HG03520 (cell line): ENCODE data around the gene ANKRD34A.

Experiments
- ATAC-seq: cut with Tn5 transposase; IDR thresholded peaks from one replicate; pipeline ENCODE4 v1.9.1; 2021; ENCODE audit warnings: mild to moderate bottlenecking, moderate library complexity; ENCODE audit not compliant: unreplicated experiment

ANKRD34A gene

DNA sequence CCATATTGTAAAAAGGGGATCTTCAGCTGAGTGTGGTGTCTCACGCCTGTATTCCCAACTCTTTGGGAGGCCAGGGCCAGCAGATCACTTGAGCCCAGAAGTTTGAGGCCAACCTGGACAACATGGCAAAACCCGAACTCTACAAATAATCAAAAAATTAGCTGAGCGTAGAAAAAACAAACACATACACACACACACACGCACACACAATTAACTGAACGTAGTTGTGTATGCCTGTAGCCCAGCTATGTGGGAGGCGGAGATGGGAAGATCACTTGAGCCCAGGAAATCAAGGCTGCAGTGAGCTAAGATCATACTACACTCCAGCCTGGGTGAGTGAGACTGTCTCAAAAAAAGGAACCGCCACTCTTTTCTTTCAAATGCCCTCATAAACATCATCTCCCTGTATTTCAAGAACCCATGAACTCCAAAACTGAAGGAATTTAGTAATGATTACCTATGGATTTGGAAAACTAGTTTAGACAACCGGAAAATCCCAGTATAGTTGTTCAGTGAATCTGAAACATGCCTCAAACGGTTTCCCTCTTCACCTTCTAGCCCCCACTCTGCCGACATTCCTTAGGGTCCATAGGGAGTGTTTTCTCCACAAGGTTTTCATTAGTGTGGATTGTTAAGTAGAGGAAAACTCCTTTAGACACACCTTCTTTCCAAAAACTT, 27.5 kb upstream of the ANKRD34A start:
- no peak for ATAC-seq

DNA sequence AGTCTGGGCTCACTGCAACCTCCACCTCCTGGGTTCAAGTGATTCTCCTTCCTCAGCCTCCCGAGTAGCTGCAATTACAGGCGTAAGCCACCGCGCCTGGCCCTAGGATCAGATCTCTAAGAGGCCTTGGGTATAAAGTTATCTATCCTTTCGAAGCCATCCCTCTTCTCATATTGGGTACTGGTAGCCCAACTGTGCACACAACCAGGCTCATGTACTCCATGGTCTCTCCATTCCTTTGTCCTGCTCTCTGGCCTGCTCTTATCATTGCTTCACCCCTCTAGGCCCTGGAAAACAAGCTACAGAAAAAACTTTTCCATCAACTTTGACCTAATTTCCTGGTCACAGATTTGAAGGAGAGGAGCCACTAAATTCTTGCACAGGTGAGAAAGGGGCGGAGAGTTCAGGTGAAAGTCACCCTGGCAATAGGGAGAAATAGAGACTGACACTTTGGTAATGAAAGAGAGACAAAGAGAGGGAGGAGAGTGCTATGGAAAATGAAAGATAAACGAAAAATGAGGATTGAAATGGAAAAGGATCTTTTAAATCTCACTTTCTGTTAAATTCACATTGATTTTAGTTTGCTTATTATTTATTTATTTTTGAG, 26.0 kb upstream of the ANKRD34A start:
- no peak for ATAC-seq

DNA sequence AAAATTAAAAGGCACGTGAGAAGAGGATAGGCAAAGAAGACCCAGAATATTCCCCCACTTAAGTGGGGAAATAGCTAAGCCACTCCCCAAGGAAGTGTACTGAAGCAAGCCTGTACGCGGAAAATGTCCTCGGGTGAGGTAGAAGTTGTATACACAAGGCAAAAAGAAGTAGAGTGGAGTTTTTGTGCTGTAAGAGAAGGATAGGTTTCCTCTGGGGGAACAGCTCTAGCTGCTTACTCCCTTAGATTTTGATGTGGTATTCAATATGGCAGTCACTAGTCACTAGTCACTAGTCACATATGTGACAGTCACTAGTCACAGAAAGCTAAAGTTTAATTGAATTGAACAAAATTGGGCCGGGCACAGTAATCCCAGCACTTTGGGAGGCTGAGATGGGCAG, 24.4 kb upstream of the ANKRD34A start:
- ATAC-seq = no peak

DNA sequence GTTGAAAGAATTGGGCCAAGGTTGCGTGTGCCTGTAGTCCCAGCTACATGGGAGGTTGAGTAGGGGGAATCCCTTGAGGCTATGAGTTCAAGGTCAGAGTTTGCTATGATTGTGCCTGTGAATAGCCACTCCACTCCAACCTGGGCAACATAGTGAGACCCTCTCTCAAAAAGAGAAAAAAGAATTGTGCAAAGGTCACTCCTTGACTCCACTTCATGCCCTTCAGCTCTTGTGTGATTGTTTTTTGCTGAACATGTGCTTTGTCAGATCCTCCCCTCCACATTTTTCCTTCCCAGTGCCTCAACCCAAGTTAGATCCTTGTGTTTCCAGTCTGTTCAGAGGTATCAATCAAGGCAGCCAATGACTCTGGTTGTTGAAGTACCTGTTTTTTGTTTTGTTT, 23.6 kb upstream of the ANKRD34A start:
- no peak for ATAC-seq

DNA sequence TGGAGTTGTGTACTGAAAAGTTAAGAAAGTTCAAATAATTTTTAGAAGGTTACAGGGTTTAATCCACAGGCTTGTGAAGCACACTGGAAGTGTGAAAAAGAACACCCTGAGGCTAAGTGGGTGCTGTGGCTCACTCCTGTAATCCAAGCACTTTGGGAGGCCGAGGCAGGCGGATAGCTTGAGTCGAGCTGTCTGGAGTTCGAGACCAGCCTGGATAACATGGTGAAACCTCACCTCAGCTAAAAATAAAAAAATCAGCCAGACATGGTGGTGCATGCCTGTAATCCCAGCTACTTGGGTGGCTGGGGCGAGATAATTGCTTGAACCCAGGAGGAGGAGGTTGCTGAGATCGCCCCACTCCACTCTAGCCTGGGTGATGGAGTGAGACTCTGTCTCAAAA, 22.2 kb upstream of the ANKRD34A start:
- no peak for ATAC-seq

DNA sequence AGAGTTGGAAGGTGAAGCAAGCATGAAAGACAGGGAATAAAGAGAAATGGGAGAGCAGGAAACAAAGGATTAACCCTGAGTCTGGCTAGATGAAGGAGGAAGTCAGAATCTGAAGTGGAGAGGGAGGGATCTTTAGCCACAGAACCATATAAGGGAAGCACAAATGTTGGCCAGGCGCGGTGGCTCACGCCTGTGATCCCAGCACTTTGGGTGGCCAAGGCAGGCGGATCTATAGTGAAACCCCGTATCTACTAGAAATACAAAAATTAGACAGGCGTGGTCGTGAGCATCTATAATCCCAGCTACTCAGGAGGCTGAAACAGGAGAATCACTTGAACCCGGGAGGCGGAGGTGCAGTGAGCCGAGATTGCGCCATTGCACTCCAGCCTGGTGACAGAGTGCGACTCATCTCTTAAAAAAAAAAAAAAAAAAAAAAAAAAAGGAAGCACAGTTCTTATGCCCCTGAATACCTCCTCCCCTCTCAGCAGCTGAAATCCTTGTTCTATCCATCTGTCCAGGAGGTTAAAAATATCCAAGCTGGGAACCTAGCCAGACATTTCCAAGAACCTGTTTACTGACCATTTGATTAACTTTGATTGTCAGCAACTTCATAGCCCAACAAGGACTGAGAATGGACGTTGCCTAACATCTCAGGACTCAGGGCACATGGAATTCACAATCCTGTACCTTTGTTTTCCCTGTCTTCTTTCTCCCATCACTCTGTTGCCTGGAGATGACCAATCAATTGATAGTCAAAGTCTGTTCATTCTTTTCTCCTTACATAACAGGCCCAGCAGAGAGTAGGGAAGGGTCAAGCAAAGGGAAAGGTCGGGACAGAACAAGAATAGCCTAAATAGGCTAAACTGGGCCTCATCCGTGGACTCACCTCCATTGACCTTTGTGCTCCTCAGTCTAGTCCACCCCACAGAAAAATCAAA, 21.4 kb upstream of the ANKRD34A start:
- ATAC-seq = no peak

DNA sequence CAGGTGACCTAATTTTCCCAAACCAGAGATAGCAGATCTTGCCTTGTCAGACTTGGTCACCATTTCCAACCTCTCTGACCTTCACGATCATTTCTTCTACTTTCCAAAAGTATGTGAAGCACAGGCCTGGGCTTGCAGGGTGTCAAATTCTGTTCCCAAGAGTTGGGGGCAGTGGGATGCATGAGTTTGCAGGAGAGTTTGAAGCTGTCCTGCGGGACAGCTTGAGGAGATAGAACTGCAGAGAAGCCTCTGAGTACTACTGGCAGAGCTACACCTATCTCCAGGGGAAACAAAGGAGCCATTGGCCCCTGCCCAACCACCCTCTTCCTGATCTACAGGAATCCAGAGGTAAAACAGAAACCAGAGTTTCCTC, 20.7 kb upstream of the ANKRD34A start:
- ATAC-seq = no peak

DNA sequence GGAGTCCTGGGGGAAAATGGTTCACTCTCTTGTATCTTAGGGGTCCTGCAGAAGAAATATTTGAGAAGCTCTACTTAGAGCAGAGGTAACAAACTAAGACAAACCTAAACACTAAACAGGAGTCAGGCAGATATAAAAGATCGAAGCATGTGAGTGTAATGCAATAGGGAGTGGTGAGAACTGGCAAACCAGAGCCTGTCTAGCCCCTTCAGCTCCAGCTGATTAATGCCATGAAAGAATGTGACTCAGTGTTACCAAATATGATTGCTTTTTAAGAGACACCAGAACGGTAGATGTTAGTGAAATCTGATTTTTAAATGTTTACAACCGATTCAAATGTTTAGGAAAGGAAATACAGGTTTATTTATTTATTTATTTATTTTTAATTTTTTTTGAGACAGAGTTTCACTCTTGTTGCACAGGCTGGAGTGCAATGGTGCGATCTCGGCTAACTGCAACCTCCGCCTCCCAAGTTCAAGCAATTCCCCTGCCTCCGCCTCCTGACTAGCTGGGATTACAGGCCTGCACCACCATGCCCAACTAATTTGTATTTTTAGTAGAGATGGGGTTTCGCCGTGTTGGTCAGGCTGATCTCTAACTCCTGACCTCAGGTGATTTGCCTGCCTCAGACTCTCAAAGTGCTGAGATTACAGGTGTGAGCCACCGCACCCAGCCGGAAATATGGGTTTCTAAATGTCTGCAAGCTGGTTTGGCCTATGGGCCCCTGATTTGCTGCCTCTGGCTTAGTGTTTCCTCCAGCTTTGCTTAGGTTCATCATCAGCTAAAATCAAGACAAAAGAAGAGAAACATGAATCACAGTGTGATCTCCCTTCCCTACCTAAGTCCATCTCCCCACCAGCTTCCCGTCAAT, 19.8 kb upstream of the ANKRD34A start:
- ATAC-seq = no peak

DNA sequence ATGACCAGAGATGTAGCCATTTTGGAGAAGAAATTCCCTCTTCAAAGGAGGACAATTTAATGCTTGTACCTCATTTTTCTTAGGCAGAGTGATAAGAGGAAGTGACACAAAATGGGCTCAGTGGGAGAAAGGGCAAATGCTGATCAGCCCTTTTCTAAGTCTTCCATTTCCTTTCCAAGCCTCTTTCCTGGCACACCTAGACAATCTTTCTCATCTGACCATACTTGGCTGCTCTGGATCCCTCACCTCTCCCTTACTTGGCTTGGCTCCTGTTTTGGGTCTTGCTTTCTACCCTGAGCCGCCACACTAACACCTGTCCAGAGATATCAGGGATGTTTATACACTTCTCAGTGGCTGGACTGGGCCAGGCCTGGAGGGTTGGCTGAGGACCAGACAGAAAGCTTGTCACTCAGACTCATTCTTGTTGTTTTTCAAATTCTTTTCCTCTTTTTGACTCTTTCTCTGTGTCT, 18.9 kb upstream of the ANKRD34A start:
- ATAC-seq = no peak

DNA sequence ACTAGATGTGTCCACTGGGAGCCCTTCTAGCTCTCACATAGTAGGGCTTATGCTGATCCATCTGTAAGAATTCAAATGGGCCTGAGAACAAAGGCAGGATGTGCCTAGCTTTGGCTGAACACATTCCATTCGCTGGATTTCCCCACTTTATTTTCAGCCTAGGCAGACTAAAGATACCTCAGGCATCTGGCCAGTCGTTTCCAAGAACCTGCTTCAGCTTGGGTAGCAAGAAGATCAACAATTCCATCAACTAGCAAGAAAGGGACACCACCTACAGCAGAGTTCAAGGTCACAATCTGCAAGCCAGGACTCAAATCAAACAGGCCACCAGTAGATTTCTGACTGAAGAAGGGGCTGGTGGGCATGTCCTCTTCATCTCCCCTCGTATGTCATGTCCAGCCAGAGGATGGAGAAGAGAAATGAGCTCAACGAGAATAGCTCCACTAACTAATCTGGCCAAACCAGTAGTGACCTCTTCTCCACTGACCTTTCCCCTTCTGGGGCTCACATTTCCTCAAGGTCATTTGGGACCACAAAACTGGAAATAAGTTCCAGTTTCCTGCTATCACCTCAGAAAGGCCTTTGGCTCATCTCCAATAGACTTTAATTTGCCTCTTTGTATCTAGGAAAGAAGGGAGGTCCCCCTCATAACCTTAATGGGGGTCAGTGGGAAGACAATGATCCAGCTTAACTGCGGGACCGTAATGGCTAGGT, 17.8 kb upstream of the ANKRD34A start:
- ATAC-seq = no peak

DNA sequence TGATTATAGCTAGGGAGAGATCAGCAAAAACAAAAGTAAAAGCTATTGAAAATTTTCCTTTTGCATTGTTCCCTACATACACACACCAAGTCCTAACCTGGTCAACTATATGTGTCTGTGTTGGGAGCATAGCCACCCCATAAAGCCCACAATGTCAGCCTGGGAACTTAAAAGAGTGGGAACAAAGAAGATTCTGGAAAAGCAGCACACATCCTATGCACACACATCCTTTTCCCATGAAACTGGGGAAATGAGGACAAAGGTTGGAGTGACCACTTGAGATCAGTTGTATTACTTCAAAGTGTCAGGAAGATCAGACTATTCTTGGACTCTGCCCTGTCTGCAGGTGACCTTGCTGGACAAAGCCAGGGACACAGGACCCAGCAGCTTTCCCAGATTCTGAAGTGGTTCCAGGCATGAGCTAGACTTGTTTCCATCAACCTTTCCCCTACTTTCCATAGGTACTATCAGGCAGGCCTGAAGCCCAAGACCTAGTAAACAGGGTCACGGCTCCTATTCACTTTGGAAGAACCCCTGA, 16.2 kb upstream of the ANKRD34A start:
- no peak for ATAC-seq

DNA sequence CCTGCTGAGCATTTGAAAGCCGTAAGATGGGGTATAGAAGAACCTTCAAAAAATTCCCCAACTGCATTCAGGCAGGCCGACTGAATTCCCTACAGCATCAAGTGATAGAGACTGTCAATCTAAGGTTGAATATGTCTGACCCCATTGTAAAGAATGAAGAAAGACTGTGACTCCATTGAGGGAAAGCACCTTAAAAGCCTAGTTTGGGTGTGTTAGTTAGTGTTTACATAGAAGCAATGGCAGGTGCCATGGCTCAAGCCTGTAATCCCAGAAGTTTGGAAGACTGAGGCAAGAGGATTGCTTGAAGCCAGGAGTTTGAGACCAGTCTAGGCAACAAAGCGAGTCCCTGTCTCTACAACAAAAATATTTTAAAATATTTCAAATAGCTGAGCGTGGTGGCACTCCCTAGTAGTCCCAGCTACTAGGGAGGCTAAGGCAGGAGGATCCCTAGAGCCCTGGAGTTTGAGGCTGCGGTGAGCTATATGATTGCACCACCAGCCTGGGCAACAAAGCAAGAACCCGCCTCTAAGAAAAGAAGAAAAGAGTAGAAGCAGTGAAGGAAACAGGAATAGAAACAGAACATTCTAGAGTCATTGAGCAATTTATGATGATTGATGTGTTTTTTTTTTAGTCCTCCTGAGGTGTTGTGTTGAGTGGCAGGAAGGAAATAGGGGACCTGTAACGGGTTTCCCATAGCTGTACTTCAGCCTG, 15.5 kb upstream of the ANKRD34A start:
- peak; percentile 13 for ATAC-seq

DNA sequence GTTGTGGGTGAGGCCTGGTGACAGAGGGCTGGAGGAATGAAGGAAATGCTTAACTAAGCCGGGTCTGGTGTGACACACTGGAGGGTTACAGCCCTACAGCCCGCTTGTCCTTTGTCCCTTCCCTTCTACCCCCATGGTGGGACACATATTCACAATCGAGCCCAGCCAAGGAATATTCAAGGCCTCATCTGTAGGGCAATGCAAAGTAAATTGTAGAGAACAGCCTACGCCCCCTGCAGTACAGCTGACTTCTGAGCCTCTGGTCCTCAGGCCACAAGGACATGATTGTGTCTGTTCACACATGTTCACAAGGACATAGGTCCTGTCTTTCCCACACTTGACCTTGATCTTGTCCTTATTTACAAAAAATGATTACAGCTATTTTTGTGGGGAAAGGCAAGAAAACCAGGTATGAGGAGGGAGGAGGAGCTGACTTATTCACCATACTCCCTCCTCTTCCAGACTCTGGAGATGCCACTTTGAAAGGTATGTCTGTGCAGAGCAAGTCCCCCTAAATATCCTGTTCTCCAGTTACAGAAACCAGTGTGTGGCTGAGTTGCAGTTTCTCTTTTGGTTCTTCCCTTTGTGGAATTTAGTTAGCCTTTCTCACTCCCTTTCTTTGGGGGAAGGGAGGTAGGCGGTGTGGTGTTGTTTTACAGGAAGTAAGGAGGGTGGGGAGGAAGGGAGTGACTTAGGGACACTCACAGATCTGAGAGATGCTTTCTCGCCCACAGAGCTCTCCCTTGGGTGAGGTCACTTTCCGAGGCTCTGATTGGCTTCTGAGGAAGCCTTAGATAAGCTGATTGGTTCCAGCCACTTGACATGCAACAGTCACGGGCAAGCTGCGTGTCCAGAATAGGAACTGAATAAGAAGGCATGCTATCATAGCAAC, 14.7 kb upstream of the ANKRD34A start:
- ATAC-seq = peak; percentile 83

DNA sequence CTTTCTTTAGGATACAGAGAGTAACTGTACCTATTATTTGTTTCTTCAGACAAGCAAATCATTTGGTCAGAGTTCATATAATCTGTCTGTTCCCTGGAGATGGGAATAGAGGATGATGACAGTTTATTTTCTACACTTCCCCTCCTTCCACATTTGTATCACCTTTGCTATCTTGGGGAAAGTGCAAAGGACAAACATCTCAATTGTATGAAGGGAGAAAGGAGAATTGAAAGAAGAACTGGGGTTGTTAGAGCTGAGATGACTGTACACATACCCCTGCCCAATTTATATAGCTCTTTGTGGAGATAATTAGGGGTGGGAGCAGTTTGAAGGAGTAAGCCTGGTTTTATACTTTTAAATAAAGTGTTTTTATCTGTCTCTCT, 14.1 kb upstream of the ANKRD34A start:
- ATAC-seq = no peak

DNA sequence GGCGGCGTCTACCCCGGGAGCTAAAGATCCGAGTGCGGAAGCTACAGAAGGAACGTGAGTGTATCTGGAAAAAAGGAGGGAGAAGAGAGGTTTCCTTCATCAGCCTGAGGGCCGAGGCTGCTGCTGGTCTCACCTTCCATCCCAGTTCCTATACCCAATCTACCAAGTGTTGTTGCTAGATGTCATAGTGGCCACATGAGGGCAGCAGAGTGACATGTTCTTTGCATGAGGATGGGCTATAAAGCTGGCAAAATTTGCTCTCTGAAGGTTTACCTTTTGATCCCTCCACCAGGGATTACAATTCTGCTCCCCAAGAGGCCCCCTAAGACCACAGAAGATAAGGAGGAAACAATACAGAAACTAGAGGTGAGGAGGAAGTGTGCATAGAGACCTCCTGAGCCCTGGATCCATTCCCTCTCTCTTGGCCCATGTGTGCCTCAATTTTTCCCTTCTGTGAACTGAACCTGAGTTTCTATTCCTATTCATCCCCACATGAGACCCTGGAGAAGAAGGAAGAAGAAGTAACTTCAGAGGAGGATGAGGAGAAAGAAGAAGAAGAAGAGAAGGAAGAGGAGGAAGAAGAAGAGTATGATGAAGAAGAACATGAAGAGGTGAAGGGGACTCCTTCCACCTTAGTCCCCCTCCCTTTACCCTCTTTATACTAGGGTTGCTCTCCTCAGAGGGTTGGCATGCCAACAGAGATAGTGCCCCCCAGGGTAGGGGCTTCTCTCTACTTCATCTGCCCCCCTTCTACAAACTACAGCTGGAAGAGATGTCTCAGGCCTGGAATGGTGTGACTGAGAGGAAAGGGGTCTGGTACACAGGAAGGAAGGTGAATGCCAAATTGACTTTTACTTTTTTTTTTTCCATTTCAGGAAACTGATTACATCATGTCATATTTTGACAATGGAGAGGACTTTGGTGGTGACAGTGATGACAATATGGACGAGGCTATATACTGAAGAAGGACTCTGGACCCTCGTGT, 13.4 kb upstream of the ANKRD34A start:
- ATAC-seq = no peak

DNA sequence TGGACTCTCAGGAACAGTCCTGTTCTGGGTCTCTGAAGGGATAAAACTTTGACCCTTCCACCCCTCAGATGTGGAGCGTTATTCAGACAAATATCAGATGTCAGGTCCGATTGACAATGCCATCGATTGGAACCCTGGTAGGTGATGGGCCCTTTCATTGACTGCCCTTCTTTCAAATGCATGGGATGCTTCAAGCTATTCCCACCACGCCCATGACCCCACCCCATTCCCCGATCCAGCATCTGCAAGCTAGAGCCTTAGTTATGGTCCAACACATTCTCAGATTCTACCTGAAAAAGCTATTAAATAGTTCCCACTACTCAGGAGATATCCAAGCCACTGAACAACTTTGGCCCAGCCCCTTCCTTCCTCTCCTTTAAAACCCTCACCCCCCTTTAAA, 12.6 kb upstream of the ANKRD34A start:
- no peak for ATAC-seq

DNA sequence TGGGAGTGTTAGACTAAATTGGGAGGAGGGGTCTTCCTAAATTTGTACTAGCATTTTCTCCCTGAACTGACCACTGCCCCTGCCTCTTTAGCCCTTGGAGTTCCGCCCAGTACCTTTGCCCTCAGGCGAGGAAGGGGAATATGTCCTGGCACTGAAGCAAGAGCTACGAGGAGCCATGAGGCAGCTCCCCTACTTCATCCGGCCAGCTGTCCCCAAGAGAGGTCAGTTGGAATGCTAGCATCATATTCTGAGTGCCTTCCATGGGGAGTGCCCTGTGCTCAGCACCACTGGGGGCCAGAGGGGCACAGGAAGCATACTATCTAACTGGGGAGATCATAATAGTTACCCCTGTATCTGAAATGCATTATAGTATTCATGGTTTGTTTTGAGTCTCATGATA, 10.8 kb upstream of the ANKRD34A start:
- no peak for ATAC-seq
